GM18505 (cell line): Measurements from ENCODE around the gene BMP7.
"Not testable (repeated sequence)": the region's sequence is repeated elsewhere in the genome, so short reads cannot be mapped to it uniquely, and the experiment has no call there.

Source experiments
- ATAC-seq: cut with Tn5 transposase; IDR thresholded peaks from one replicate; pipeline ENCODE4 v1.9.1; 2021; ENCODE audit not compliant: unreplicated experiment
- POLR2A ChIP-seq: IDR thresholded peaks from 4 replicates; pipeline ENCODE4 v1.6.1; 2011; ENCODE audit warnings: borderline replicate concordance; ENCODE audit not compliant: insufficient read depth, insufficient read length; ENCODE audit errors: extremely low read depth

BMP7 gene

GRCh38 chr20:57197352-57198131 lies 68.9 kb downstream of the BMP7 start:
- no peak for ATAC-seq
- TF ChIP-seq POLR2A = no peak

DNA sequence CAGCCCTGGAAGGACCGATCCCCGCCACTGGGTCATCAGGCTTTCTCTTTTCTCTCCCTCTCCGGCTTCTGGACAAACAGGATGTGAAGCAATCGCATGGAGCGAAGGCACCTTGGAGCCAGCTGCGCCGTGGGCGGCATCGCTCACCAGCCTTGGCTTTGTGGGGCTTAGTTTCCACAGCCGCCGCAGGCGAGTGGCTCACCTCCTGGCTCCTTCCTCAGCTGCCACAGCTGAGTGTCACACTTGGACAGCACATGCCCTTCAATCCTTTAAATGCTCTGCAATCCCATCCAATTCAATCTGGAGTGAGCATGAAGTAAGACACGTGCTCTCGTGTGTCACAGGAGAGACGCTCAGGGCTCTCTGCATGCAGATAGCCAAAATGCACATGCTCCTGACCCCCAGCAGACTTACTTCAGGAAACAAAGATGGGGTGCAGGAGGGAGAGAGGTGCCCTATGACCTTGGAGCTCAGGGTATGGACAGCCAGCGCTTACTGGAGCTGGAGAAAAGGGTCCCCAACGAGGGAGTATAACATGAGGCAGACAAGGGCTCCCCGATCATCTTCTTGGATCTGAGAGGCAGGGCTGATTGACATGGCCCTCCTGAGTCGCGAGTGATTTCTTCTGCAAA lies 70.9 kb downstream of the BMP7 start:
- no peak for TF ChIP-seq POLR2A
- ATAC-seq = no peak

DNA sequence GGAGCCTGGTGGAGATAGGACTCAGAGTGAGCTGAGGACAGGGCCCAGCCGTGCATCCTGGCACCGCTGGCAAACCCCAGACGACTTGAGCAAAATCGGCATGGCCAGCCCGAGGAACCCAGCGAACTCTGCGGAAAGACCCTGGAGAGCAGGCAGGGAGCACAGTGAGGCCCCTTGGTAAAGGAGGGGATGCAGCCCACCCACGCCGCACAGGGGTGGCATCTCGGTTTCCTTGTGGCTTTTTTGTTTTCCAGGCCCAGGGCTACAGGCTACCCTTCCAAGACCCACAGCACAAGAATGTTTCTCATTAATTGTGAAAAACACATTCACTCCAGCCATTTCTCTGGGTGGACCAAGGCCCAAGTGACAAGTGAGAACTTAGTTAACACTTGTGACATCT lies 71.4 kb downstream of the BMP7 start:
- ATAC-seq = no peak
- no peak for TF ChIP-seq POLR2A

DNA sequence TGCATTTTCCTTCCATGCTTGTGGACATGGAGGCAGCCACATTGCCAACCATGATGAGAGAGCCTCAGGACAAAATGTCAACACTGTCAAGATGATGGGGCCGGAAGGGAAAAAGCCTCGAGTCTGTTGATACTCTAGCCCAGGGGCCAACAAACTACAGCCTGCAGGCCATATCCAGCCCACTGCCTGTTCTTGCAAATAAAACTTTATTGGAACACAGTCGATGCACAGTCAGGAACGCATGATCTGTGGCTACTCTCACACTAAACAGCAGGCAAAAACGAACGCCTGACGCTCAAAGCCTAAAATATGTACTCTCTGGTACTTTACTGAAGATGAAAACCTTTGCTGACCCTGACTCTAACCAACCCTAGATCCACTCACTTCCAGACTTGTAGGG lies 72.3 kb downstream of the BMP7 start:
- no peak for TF ChIP-seq POLR2A
- ATAC-seq = no peak

DNA sequence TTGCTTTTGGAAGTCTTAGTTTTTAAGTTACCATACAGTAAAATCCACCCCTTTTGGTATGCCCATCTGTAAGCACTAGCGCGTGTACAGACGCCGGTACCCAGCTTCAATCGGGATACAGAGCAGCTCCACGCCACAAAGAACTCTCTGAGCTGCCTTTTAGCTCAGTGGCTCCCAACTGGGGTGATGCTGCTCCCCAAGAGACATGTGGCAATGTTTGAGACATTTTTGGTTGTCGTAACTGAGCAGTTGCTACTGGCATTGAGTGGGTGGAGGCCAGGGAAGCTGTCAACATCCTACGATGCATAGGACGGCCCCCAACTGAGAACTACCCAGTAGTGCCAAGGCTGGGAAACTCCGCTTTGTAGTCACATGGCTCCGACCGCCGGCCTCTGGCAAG lies 73.3 kb downstream of the BMP7 start:
- ATAC-seq = no peak

DNA sequence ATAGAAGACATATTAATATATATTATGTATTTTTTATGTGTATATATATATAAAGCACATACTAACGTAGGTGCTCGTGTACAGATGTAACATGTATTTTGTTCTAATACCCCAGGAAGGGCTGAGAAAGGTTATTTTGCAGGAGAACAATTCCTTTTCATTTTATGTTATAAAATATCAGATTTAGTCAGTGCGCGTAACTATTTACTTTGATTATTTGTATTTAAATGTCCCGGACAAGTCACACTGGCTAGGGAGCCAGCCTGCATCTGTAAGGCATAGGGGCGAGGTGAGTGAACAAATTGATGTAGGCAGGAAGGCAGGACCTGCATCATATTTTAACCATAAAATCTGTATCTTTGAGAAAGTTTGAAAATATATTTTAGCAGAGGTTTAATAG lies 74.1 kb downstream of the BMP7 start:
- TF ChIP-seq POLR2A = no peak
- ATAC-seq = no peak

More for the DNA sequence above, 73.3 kb downstream of the BMP7 start:
- TF ChIP-seq POLR2A = no peak

- not testable (repeated sequence) for ATAC-seq
These were observed 75.2 kb downstream of the BMP7 start for GRCh38 chr20:57191265-57191638.

GRCh38 chr20:57190536-57191264 lies 75.7 kb downstream of the BMP7 start:
- TF ChIP-seq POLR2A = no peak

DNA sequence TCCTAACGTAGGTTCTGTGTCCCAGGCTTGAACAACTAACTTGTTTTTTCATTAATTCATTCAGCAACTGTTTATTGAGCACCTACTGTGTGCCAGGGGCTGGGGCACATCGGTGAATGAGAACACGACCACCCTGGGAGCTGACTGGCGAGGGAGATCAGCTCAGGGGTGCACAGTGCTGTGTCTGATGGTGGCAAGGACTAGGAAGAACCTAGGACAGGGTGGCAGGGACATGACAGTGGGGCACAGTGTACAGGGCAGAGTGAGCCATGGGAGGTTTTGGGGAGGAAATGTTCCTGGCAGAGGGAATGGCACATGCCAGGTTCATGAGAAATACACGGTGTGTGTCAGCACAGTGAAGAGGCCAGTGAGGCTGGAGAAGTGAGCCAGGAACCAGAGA lies 76.7 kb downstream of the BMP7 start:
- no peak for ATAC-seq
- TF ChIP-seq POLR2A = no peak

More at GRCh38 chr20:57190536-57191264, 75.7 kb downstream of the BMP7 start:
- ATAC-seq = no peak

DNA sequence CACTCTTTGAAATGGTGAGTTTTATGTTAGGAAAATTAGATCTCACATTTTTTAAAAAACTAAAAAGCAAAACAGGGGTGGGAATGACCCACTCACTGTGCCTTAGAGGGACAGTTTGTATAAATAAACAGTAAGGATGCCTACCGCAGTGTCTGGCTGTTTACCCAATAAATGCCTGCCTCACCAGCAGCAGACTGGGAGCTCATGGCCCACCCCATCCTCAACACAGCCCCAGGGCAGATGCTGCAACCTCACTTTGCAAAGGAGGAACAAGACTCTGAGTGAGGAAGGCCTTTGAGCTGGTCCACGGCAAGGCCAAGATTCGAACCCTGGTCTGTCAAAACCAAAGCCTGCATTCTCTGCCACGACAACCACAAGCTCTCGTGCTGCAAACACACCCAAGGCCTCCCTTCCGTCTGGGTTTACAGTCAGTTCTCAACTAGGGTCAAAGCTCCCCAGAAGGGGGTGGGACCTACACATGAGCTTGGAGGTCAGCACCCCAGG lies 77.8 kb downstream of the BMP7 start:
- TF ChIP-seq POLR2A = no peak
- no peak for ATAC-seq

- ATAC-seq = no peak
- TF ChIP-seq POLR2A = no peak
These were observed 78.4 kb downstream of the BMP7 start for GRCh38 chr20:57188056-57188455.

DNA sequence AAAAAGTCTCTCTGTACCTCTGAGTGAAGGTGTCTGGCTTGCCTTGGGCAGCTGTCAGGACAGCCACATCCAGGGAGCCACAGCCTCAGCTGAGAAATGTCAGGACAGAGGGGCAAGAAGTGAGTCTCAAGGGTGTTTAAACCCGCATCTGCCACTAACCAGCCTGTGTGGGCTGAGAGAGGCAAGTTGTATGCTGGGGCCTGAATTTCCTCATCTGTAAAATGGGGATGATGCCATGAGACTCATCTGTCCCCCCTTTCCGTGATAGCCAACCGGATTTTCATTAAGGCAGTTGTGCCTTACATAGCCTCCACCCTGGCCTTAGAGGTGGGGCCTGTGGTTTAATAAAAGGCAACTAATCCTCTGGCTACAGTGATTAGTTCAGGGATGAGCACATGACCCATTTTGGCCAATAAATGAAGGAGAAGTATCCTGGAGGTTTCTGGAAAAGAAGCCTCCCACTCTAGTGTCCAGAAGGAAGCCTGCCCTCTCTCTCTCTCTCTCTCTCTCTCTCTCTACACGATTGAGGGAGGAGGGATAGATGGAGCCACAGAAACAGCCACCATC lies 79.3 kb downstream of the BMP7 start:
- no peak for ATAC-seq
- TF ChIP-seq POLR2A = no peak

DNA sequence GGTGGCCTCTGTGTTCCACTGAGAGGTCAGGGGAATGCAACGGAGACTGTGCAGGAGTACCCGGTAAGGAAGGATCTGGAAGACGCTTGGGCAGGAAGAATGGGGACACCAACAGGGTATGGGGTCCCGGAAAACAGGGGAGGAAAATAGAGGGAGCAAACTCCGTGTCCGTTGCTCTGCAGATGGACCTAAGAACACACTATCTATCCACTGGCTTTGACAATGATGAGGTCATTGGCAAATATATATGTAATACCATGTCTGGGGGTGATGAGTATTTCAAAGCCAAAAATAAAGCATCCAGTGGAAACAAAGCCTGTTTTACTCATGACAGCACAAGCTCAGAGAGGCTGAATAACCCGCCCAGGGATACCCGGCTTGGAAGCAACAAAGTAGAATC lies 80.2 kb downstream of the BMP7 start:
- TF ChIP-seq POLR2A = no peak
- ATAC-seq = no peak
